HEK293 (cell line): ENCODE results near the gene ZNF181.

Experiments used
- CTCF ChIP-seq: fragments of 450-650 bp; formaldehyde crosslinking; IDR thresholded peaks from 2 replicates; pipeline ENCODE4 v1.5.1; 2016; ENCODE audit warnings: missing biosample characterization, missing genetic modification characterization
- KLF7 ChIP-seq: fragments of 450-650 bp; formaldehyde crosslinking; IDR thresholded peaks from 2 replicates; pipeline ENCODE4 v1.5.1; 2016; ENCODE audit warnings: missing biosample characterization, missing genetic modification characterization, borderline replicate concordance
- WT1 ChIP-seq: fragments of 450-650 bp; formaldehyde crosslinking; IDR thresholded peaks from 2 replicates; pipeline ENCODE4 v1.5.1; 2016; ENCODE audit warnings: missing biosample characterization, missing genetic modification characterization
- ZEB2 ChIP-seq: fragments of 450-650 bp; formaldehyde crosslinking; IDR thresholded peaks from 2 replicates; pipeline ENCODE4 v1.5.1; 2016; ENCODE audit warnings: missing biosample characterization, missing genetic modification characterization
- ZFP3 ChIP-seq: fragments of 450-650 bp; formaldehyde crosslinking; IDR thresholded peaks from 2 replicates; pipeline ENCODE4 v1.5.1; 2016; ENCODE audit warnings: low read depth, missing biosample characterization, missing genetic modification characterization
- ZFP37 ChIP-seq: fragments of 450-650 bp; formaldehyde crosslinking; IDR thresholded peaks from 2 replicates; pipeline ENCODE4 v1.5.1; 2016; ENCODE audit warnings: missing biosample characterization, missing genetic modification characterization
- ZNF140 ChIP-seq: fragments of 450-650 bp; formaldehyde crosslinking; IDR thresholded peaks from 2 replicates; pipeline ENCODE4 v1.5.1; 2016; ENCODE audit warnings: missing biosample characterization, missing genetic modification characterization
- ZNF211 ChIP-seq: fragments of 450-650 bp; formaldehyde crosslinking; IDR thresholded peaks from 2 replicates; pipeline ENCODE4 v1.5.1; 2016; ENCODE audit warnings: low read depth, missing biosample characterization, missing genetic modification characterization
- ZNF274 ChIP-seq, 2 experiments: fragments of 200-500 bp in 1 of 2; fragments of 450-650 bp in 1 of 2; sonication (Bioruptor generic) in 1 of 2; formaldehyde crosslinking in 1 of 2; IDR thresholded peaks; 2 replicates each; pipeline versions ENCODE4 v1.5.1 to v1.6.1; 2014 to 2016; ENCODE audit warnings: borderline replicate concordance in 1 of 2, inconsistent platforms in 1 of 2, low read length in 1 of 2, missing biosample characterization in 1 of 2, missing genetic modification characterization in 1 of 2
- ZNF473 ChIP-seq: fragments of 450-650 bp; formaldehyde crosslinking; IDR thresholded peaks from 2 replicates; pipeline ENCODE4 v1.5.1; 2017; ENCODE audit warnings: missing biosample characterization, missing genetic modification characterization
- ZNF600 ChIP-seq: fragments of 450-650 bp; formaldehyde crosslinking; IDR thresholded peaks from 2 replicates; pipeline ENCODE4 v1.5.1; 2016; ENCODE audit warnings: missing biosample characterization, missing genetic modification characterization
- ZNF843 ChIP-seq: fragments of 450-650 bp; formaldehyde crosslinking; IDR thresholded peaks from 2 replicates; pipeline ENCODE4 v1.5.1; 2016; ENCODE audit warnings: missing biosample characterization, missing genetic modification characterization
- TF ChIP-seq, protein P1 (sequence below): fragments of 450-650 bp; formaldehyde crosslinking; IDR thresholded peaks from 2 replicates; pipeline ENCODE4 v1.5.1; 2016; ENCODE audit warnings: missing biosample characterization, missing genetic modification characterization

DNA sequence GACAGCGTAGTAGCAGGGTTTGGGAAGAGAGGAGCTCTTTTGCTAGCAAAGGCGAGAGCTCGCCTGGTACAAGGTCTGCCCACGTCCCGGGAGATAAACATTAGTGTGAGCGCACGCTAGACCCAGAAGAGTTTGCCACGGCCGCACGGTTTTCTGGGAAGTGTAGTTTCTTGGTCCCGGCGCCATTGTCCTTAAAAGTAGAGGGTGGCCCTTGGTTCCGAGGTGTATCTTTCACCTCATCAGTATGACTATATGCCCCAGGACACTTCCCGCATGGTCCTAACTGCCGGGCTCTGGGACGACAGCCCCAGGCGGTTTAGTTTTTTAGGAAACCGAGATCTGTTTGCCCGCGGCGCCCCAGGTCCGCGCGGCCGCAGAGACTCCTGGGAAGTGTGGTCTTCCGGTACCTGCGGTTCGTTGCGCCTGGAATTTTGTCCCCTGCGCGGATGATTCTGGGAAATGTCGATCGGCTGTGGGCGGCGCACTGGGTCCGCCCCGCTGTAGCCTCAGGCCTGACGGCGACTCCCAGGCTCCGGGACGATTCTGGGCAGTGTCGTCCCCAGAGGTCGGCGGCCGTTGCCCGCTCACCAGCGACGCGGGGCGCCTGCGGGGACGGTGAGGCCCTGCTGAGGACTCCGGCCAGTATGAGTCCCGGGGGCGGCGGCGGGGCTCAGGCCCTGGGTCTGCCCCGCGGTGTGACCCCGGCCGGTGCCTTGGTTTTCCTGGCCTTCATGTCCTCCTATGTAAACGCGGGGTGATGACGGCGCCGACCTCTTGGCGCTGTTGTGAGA is at the start of gene ZNF181:
- peak; percentile 95 for TF ChIP-seq CTCF (tag by site-specific recombination)
- TF ChIP-seq ZNF211 (tag by site-specific recombination) = no peak
- peak; percentile 66; the same call in 1 of the 2 replicates for TF ChIP-seq WT1 (tag by site-specific recombination)
- TF ChIP-seq KLF7 (tag by site-specific recombination) = peak; percentile 69
- TF ChIP-seq, protein P1, sequence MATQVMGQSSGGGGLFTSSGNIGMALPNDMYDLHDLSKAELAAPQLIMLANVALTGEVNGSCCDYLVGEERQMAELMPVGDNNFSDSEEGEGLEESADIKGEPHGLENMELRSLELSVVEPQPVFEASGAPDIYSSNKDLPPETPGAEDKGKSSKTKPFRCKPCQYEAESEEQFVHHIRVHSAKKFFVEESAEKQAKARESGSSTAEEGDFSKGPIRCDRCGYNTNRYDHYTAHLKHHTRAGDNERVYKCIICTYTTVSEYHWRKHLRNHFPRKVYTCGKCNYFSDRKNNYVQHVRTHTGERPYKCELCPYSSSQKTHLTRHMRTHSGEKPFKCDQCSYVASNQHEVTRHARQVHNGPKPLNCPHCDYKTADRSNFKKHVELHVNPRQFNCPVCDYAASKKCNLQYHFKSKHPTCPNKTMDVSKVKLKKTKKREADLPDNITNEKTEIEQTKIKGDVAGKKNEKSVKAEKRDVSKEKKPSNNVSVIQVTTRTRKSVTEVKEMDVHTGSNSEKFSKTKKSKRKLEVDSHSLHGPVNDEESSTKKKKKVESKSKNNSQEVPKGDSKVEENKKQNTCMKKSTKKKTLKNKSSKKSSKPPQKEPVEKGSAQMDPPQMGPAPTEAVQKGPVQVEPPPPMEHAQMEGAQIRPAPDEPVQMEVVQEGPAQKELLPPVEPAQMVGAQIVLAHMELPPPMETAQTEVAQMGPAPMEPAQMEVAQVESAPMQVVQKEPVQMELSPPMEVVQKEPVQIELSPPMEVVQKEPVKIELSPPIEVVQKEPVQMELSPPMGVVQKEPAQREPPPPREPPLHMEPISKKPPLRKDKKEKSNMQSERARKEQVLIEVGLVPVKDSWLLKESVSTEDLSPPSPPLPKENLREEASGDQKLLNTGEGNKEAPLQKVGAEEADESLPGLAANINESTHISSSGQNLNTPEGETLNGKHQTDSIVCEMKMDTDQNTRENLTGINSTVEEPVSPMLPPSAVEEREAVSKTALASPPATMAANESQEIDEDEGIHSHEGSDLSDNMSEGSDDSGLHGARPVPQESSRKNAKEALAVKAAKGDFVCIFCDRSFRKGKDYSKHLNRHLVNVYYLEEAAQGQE (tag by site-specific recombination) = peak; percentile 75
- no peak for TF ChIP-seq ZNF140 (tag by site-specific recombination)
- TF ChIP-seq ZFP3 (tag by site-specific recombination) = no peak
- TF ChIP-seq ZNF473 (tag by site-specific recombination) = no peak
- no peak for TF ChIP-seq ZNF274 (IDR thresholded peaks at IDR 0.05; ENCODE audit: low read length)
- TF ChIP-seq ZNF274 (tag by site-specific recombination; IDR thresholded peaks at IDR 0.05; ENCODE audit: borderline replicate concordance) = no peak; the same call in 1 of the 2 replicates
- TF ChIP-seq ZNF843 = peak; percentile 73
- peak; percentile 99 for TF ChIP-seq ZNF600 (tag by site-specific recombination)
- TF ChIP-seq ZFP37 = peak; percentile 99
- peak; percentile 99 for TF ChIP-seq ZEB2 (tag by site-specific recombination)
